HEK293T (cell line): Measurements from ENCODE around the gene GFRA1.

ENCODE experiments used
- FOXK2 ChIP-seq: fragments of 450-650 bp; IDR thresholded peaks from 2 replicates; pipeline ENCODE4 v1.6.1; 2016; ENCODE audit warnings: mild to moderate bottlenecking
- NFRKB ChIP-seq: fragments of 450-650 bp; IDR thresholded peaks from 2 replicates; pipeline ENCODE4 v1.6.1; 2016; ENCODE audit warnings: mild to moderate bottlenecking, moderate library complexity

DNA sequence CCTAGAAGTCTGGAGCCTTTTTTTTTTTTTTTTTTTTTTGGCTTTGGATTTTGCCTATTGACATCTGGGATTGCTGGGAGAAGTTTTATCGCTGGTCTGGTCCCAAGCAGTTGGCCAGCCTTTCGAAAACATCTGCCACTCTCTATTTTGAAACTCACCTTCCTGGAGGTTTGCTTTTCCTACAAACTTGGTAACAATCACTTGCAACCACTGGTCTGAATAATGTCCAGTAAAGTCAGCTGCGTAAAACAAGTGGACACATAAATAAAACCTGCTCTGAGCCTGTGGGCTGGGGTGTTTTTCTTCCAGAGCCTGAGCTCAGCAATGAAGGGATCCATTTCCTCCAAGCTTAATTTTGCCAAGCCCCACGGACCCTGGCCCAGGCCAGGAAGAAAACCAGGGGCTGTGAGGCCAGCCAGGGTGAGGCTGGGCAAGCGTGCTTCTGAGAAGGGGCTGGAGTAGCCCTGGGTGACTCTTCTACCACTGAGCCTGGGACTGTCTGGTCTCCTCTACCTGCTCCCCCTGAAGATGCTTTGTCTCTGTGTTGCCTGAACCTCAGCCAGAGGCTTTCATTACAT is 202.2 kb downstream of the GFRA1 start:
- TF ChIP-seq NFRKB = no peak
- TF ChIP-seq FOXK2 = no peak
